Panc1 (cell line): ENCODE measurements around the gene ARL2. TPM values are rescaled to one million over a fixed set of nuclear protein-coding genes. Genes with fewer than 3 reads are reported as not detected.

Experiments
- ATAC-seq: fragments of 200-7000 bp; cut with Tn5 transposase; 2 replicates; pipeline ENCODE4 v1.9.1; 2020; ENCODE audit warnings: mild to moderate bottlenecking, moderate library complexity
- BruUV-seq: library from RNA; stranded (reverse); fragments of 400-500 nt; replicated peaks from 2 replicates; lab custom pipeline; 2021; lab: Mats Ljungman, UMichigan
- CTCF ChIA-PET: fragments of 300-600 bp; sonication (Branson Sonifier 250); formaldehyde crosslinking; loops from one replicate; lab custom pipeline; 2022; ENCODE audit warnings: antibody characterized with exemption; lab: Charles Lee
- POLR2A ChIA-PET: fragments of 300-600 bp; sonication (Branson Sonifier 250); formaldehyde crosslinking; loops from one replicate; lab custom pipeline; 2022; ENCODE audit warnings: antibody characterized with exemption; lab: Charles Lee
- DNase-seq: peaks from one replicate; pipeline ENCODE4 v3.0.0-alpha.2; 2010; ENCODE audit warnings: low read depth, low spot score
- H3K27ac ChIP-seq: 2 replicates; pipeline ENCODE4 v1.5.1; 2011; ENCODE audit warnings: mild to moderate bottlenecking, low read length, inconsistent platforms
- H3K27me3 ChIP-seq: fragments of 200-500 bp; sonication (Bioruptor generic); 2 replicates; pipeline ENCODE4 v1.6.0; 2014; ENCODE audit warnings: low read length, inconsistent platforms; ENCODE audit not compliant: control insufficient read depth, insufficient read depth
- H3K36me3 ChIP-seq: fragments of 200-500 bp; sonication (Bioruptor generic); 2 replicates; pipeline ENCODE4 v1.5.1; 2014; ENCODE audit warnings: inconsistent platforms, mild to moderate bottlenecking, low read length, moderate library complexity; ENCODE audit not compliant: control insufficient read depth, insufficient read depth
- H3K4me1 ChIP-seq: 2 replicates; pipeline ENCODE4 v1.5.1; 2011; ENCODE audit warnings: inconsistent platforms, mild to moderate bottlenecking, low read length, moderate library complexity; ENCODE audit not compliant: control insufficient read depth, insufficient read depth
- H3K4me3 ChIP-seq, 2 experiments: 2 replicates each; pipeline ENCODE4 v1.5.1; 2011 to 2012; ENCODE audit warnings: low read depth in 2 of 2, low read length in 2 of 2, mild to moderate bottlenecking in 2 of 2, inconsistent platforms in 1 of 2, moderate library complexity in 1 of 2
- H3K9me3 ChIP-seq: fragments of 200-500 bp; sonication (Bioruptor generic); 2 replicates; pipeline ENCODE4 v1.5.1; 2014; ENCODE audit warnings: low read depth, mild to moderate bottlenecking, inconsistent platforms, low read length, moderate library complexity; ENCODE audit not compliant: control insufficient read depth, insufficient read depth
- CTCF ChIP-seq: fragments of 450-650 bp; IDR thresholded peaks from 2 replicates; pipeline ENCODE4 v1.5.1; 2017; ENCODE audit warnings: mild to moderate bottlenecking
- POLR2AphosphoS5 ChIP-seq: IDR thresholded peaks from 2 replicates; pipeline ENCODE4 v1.6.1; 2012; ENCODE audit warnings: mild to moderate bottlenecking, low read depth, low read length, moderate library complexity
- REST ChIP-seq, 2 experiments: IDR thresholded peaks; 2 replicates each; pipeline ENCODE4 v1.6.1; 2011 to 2012; ENCODE audit warnings: low read depth in 2 of 2, control low read depth in 1 of 2, low read length in 1 of 2, mild to moderate bottlenecking in 1 of 2, moderate library complexity in 1 of 2; ENCODE audit not compliant: insufficient read depth in 1 of 2
- SIN3A ChIP-seq: IDR thresholded peaks from 2 replicates; pipeline ENCODE4 v1.6.1; 2012; ENCODE audit warnings: low read depth, mild to moderate bottlenecking, low read length, moderate library complexity, borderline replicate concordance; ENCODE audit not compliant: insufficient read depth
- TCF7L2 ChIP-seq: IDR thresholded peaks from 2 replicates; pipeline ENCODE4 v1.6.1; 2011; ENCODE audit warnings: mild to moderate bottlenecking, low read depth, low read length, inconsistent platforms
- in situ Hi-C: cut with HindIII; loops from 2 replicates; pipeline ENCODE4 v1.10.0; 2016; ENCODE audit warnings: low sequenced_read_pairs, low pct_unique_long_range_greater_than_20kb
- intact Hi-C: fragments of 100-400 bp; cut with micrococcal nuclease; formaldehyde crosslinking; loops from one replicate; pipeline ENCODE4 v1.10.0; 2022; ENCODE audit not compliant: unreplicated experiment
- total RNA-seq: library from RNA; stranded (reverse); gene quantifications from one replicate; pipeline ENCODE4 v1.2.1, GENCODE V29; 2021; ENCODE audit not compliant: unreplicated experiment

ARL2 gene
- total RNA-seq, 1 experiment from 2014 or later = 177 TPM

GRCh38 chr11:65017937-65018336, 4.0 kb downstream of the ARL2 start:
- no peak overlapping the region for H3K27ac ChIP-seq
- ATAC-seq (no peak), DNase-seq (no peak)
- ChIA-PET POLR2A (interaction anchor here (0.6 kb wide), 1 partner anchor 19 kb away, joined by 3 read pairs; no protein-coding TSS in a partner anchor), CTCF (interaction anchor here (0.6 to 0.8 kb wide), 2 partner anchors 170 to 187 kb away, joined by 3 to 4 read pairs; no protein-coding TSS in a partner anchor)
- BruUV-seq = no TSS peak
- H3K36me3 ChIP-seq = no peaks in the 10 kb centered on the region
- in situ Hi-C loops = no loop called here
- intact Hi-C loops = no loop called here
- no peak for TF ChIP-seq POLR2AphosphoS5
- no peak for TF ChIP-seq REST (IDR thresholded peaks at IDR 0.05; ENCODE audit: insufficient read depth in 1 of 2, low read depth in 2 of 2, low read length in 1 of 2)
- TF ChIP-seq CTCF = no peak
- no peak for TF ChIP-seq SIN3A
- TF ChIP-seq TCF7L2 = no peak
- no peaks in the 10 kb centered on the region for H3K27me3 ChIP-seq
- no peak overlapping the region for H3K4me3 ChIP-seq
- no peaks in the 10 kb centered on the region for H3K9me3 ChIP-seq
- H3K4me1 ChIP-seq = peaks cover 5% of the 10 kb centered on the region; the same call in 1 of the 2 replicates

GRCh38 chr11:65019824-65020223, 5.9 kb downstream of the ARL2 start:
- no peak overlapping the region for H3K27ac ChIP-seq
- BruUV-seq = no TSS peak
- no peak for TF ChIP-seq SIN3A
- no peak for TF ChIP-seq TCF7L2
- no peak for TF ChIP-seq POLR2AphosphoS5
- no peak for TF ChIP-seq CTCF
- no peak for TF ChIP-seq REST (IDR thresholded peaks at IDR 0.05; ENCODE audit: insufficient read depth in 1 of 2, low read depth in 2 of 2, low read length in 1 of 2)
- ChIA-PET CTCF (interaction anchor here (0.5 kb wide), 1 partner anchor 12 kb away, joined by 3 read pairs; no protein-coding TSS in a partner anchor), POLR2A (no interaction called here)
- H3K9me3 ChIP-seq = no peaks in the 10 kb centered on the region
- H3K4me3 ChIP-seq = no peak overlapping the region
- intact Hi-C loops = loop anchor here (10.0 kb wide), 1 partner anchor 175 kb away; the partner anchor contains the start of gene CDC42BPG
- no peaks in the 10 kb centered on the region for H3K36me3 ChIP-seq
- in situ Hi-C loops = no loop called here
- H3K4me1 ChIP-seq = no peaks in the 10 kb centered on the region; the same call in 1 of the 2 replicates
- DNase-seq (no peak), ATAC-seq (no peak)
- no peaks in the 10 kb centered on the region for H3K27me3 ChIP-seq
